SHP77 (cell line): ENCODE data around the gene ANO9.
"Not testable (repeated sequence)": the region's sequence is repeated elsewhere in the genome, so short reads cannot be mapped to it uniquely, and the experiment has no call there.

Experiments
- DNase-seq, 2 experiments: peaks; one replicate each; lab custom pipeline; 2025; lab: John Stamatoyannopoulos, UW

Gene ANO9

GRCh38 chr11:400241-400689 lies 41.5 kb downstream of the ANO9 start:
- DNase-seq = no peak

- DNase-seq = no peak
Measured at GRCh38 chr11:399731-400211, 42.0 kb downstream of the ANO9 start.

GRCh38 chr11:398826-399225 lies 43.0 kb downstream of the ANO9 start:
- no peak for DNase-seq

GRCh38 chr11:396948-397548 lies 44.8 kb downstream of the ANO9 start:
- DNase-seq = peak in 1 of 2 experiments; percentile 50

- DNase-seq = peak; percentile 22 to 50
Measured at GRCh38 chr11:396511-396947, 45.3 kb downstream of the ANO9 start.

DNA sequence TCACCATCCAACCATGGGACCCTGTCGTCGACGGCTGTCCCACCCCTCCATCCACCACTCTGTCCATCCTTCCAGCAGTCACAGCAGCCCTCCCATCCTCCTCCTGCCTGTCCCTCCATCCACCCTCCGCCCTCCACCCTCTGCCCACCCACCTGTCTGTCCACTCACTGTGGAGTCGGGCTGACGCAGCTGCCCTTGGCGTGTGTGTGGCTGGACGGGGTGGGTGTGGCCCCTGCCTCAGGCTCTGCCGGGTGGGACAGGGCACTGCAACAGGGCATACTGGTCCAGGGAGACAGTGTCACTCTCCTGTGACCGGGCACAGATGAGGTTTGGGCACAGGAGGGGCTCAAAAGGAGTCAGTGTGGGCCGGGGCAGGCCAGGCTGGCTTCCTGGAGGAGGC lies 45.9 kb downstream of the ANO9 start:
- no peak for DNase-seq

DNA sequence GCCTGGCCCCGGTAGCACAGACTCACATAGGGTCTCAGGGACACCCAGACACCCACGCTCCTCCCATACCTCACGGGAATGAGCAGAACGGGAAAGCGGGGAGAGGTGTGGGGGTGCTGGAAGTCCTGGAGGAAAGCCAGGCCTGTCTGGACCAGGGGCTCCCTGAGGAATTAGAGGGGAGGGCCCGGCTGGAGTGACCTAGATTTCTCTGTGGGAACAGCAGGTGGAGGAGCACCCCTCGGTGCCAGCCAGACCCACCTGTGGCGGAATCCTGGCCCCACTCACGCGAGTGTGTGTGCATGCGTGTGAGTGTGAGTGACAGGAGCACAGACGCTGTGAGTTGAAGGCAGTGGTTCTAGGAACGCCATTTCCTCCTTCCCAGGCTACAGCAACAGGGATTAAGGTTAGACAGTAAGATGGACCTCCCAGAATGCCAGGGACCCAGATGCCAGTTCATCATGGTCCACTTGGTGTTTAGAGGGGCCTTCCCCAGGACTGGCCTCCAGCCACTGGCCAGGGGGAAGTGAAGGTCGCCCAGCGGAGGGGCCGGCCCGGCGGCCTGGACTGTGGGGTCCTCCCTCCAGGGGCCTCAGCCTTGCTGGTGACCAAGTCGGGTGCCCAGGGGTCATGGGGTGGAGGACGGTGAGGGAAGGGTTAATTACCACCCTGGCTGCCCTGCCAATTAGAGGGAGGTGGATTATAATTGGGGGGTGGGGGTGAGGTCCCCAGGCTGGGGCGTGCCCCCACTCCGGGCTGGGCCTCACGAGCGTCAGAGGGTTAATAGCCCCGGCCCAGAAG lies 46.8 kb downstream of the ANO9 start:
- no peak for DNase-seq

GRCh38 chr11:394034-394857 lies 47.6 kb downstream of the ANO9 start, which contains the start of gene PKP3:
PKP3 (plus strand) TSS chr11:394209; CDS start chr11:394293, 84 bp downstream.
- DNase-seq = no peak

DNA sequence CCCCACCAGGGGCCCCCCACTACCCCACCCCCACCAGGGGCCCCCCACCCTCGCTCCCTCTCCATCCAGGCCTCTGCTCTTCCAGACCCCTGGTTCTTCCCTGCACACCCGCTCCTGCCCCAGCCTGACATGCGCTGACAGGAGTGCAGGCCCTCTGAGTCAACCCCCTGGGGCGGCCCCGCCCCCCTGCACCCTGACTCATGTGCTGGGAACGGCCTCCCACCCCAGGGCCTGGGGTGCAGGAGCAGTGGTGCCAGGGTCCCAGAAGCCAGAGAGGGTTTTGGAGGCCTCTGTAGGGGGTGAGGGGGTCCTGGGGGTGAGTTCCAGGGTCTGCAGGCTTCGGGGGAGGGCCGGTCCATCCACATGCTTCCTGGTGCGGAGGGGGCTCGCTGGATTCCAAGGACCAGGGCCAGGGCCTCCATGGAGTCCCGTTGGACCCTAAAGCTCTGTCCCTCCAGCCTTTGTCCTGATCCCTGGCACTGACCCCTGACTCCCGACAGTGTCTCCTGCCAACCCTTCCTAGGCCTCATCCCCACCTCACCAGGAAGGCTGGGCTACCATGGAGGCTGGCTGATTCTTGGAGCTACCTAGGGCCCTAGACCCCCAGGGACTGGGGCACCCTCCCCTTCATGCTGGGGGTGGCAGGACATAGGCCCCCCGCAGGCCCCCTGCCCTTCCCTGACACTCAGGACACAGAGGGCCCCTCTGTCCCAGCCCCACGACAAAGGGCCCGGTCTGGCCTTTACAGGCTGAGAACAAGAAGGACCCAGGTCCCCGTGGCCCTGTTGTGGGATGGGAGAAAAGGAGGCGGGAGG lies 48.4 kb downstream of the ANO9 start:
- no peak for DNase-seq

GRCh38 chr11:392102-392777 lies 49.6 kb downstream of the ANO9 start:
- no peak for DNase-seq

DNA sequence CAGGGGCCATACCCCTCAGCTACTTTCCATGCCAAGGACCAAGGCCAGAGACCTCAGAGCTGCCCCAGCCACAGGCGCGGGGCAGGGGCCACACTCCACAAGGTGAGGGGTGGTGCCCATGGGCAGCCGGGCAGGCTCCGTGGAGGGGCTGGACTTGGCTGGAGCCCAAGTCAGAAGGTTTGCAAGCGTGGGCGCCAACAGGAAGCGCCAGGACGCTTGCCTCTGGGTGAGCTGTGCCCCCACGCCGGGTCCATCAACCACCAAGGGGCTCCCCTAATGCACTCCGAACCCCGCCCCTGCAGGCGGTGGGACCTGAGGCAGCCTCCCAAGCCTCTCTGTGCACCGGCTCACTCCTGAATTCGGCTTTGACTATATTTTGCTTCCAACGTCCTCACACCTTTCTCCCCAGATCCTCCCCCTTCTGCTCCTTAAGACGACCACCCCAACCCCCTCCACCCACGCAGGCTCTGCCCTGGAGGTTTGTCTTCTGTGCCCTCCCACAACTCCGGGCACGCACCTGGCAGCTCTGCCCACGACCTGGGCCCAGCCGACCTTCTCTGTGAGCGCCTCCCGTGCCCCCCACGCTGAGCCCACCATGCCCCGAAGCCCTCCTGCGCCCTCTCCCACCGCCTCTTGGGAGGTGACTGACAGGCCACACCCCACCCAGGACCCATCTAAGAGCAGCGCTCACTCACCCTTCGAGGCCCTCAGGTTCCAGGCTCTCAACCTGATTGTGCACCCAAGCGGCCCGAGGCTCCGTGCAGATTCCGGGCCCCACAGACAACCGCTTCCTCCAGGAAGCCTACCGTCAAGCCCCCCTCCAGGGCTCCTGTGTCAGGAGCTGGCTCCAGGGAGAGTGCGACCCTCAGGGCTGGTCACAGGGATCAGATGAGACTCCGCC lies 50.4 kb downstream of the ANO9 start:
- DNase-seq = no peak

DNA sequence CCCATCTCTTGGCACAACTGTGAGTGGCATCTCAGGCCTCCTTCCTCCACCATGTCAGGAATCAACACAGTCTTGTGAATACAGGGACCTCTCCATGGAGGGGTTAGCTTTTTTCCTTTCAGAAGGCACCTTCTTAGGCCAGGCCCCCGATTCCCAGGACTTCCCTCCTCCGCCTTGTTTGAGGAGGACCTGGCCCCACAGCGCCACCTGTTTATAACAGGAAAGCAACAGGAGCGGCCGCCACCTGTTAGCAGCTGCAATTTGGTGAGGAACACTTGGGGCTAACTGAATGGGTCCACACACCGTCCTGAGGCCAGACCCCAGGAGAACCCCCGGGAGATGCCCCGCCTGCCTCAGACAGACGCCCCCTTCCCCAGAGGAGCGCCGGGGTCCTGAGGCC lies 51.6 kb downstream of the ANO9 start:
- DNase-seq = no peak

- not testable (repeated sequence) for DNase-seq
Measured at GRCh38 chr11:389369-389768, 52.4 kb downstream of the ANO9 start.

- DNase-seq = no peak
Measured at GRCh38 chr11:387193-387793, 54.5 kb downstream of the ANO9 start.

GRCh38 chr11:386483-386882 lies 55.3 kb downstream of the ANO9 start:
- DNase-seq = no peak

DNA sequence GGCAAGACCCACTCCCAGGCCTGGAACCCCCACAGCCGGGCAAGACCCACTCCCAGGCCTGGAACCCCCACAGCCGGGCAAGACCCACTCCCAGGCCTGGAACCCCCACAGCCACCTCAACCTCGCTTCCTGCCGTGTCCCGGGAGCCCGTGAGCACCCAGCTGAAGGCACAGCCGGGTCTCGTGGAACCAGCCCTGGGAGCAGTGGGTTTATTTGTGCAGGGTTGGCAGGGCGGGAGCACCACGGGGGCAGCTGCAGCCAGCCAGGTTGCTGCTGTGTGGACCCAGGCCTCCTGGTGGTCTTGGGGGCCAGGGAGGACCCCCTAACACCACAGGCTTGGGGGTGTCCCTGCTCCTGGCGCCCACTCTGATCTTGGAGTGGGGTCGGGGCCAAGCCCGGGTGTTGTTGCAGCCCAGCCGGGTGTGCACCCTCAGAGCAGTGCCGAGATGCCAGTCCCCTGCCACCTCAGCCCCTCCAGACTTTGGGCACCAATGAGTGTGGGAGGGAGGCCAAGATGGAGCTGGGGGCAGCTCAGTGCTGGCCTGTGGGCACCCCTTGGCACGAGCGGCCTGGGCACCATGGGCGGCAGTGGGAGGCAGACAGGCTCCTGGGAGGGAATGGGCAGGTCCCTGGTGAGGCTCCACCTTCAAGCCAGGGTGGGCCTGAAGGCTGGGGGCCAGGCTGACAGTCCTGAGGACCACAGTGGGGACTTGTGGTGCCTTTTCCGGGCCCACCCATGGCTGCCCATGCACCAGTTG lies 56.0 kb downstream of the ANO9 start:
- no peak for DNase-seq

GRCh38 chr11:384511-384910 lies 57.3 kb downstream of the ANO9 start:
- no peak for DNase-seq

DNA sequence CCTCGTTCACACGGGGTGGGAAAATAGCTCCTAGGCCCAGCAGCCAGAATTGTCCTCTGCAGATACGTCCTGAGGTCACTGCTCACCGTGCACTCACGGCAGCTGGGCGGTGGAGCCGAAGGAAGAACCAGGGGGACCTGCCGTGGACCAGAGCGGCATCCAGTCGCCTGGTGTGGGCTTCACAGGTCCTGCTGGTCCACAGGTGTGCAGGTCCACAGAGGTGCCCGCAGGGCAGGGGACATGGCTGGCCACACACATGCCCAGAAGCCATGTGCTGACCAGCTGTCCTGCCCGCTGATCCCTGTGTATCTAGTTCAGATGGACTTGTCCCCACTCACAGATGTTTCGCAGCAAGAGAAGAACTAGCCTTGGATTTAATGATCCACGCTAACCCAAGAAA lies 58.4 kb downstream of the ANO9 start:
- no peak for DNase-seq
